IPS DF 4.7 (cell line): ENCODE data around the gene SPATA25.
"Not testable (repeated sequence)": the region's sequence is repeated elsewhere in the genome, so short reads cannot be mapped to it uniquely, and the experiment has no call there.

Experiments used
- DNase-seq: peaks from one replicate; pipeline ENCODE4 v3.0.0-alpha.2; 2013; ENCODE audit warnings: low spot score; ENCODE audit errors: extremely low read depth

The SPATA25 gene

GRCh38 chr20:45917790-45918141 lies 30.3 kb upstream of the SPATA25 start:
- no peak for DNase-seq

- DNase-seq: no peak
Observed at GRCh38 chr20:45913116-45913515, 25.7 kb upstream of the SPATA25 start.

GRCh38 chr20:45912344-45912682 lies 24.9 kb upstream of the SPATA25 start:
- DNase-seq: no peak

- no peak for DNase-seq
Observed at GRCh38 chr20:45911486-45912343, 24.3 kb upstream of the SPATA25 start, which contains the start of gene PLTP. PLTP (minus strand) TSS chr20:45912155; CDS start chr20:45911452, 703 bp downstream.

- peak; percentile 99 for DNase-seq
Observed at GRCh38 chr20:45910670-45911485, 23.5 kb upstream of the SPATA25 start.

- no peak for DNase-seq
Observed at GRCh38 chr20:45909817-45910669, 22.6 kb upstream of the SPATA25 start.

GRCh38 chr20:45909336-45909808 lies 21.9 kb upstream of the SPATA25 start:
- no peak for DNase-seq

GRCh38 chr20:45908084-45908483 lies 20.7 kb upstream of the SPATA25 start:
- DNase-seq: no peak

- no peak for DNase-seq
Observed at GRCh38 chr20:45907219-45907948, 20.0 kb upstream of the SPATA25 start.

- no peak for DNase-seq
Observed at GRCh38 chr20:45905505-45906079, 18.2 kb upstream of the SPATA25 start.

GRCh38 chr20:45904583-45905504 lies 17.4 kb upstream of the SPATA25 start:
- DNase-seq: no peak

- DNase-seq: no peak
Observed at GRCh38 chr20:45902199-45902701, 14.8 kb upstream of the SPATA25 start.

GRCh38 chr20:45901332-45901731 lies 13.9 kb upstream of the SPATA25 start:
- not testable (repeated sequence) for DNase-seq

GRCh38 chr20:45899046-45899835 lies 11.8 kb upstream of the SPATA25 start:
- DNase-seq: no peak

- DNase-seq: no peak
Observed at GRCh38 chr20:45898285-45898684, 10.9 kb upstream of the SPATA25 start.

GRCh38 chr20:45897692-45898091 lies 10.3 kb upstream of the SPATA25 start:
- no peak for DNase-seq

- no peak for DNase-seq
Observed at GRCh38 chr20:45897289-45897688, 9.9 kb upstream of the SPATA25 start.

- DNase-seq: no peak
Observed at GRCh38 chr20:45896641-45897161, 9.3 kb upstream of the SPATA25 start.
